Liver (tissue), 9 donors: ENCODE measurements around the gene OR8B4. TPM values are rescaled to one million over a fixed set of nuclear protein-coding genes. Genes with fewer than 3 reads are reported as not detected.

Experiments used
- DNase-seq: peaks from one replicate; pipeline ENCODE4 v3.0.0-alpha.2; 2017; ENCODE audit warnings: low spot score
- H3K27ac ChIP-seq, 2 donors: one replicate each; pipeline ENCODE4 v1.7.0; 2013; ENCODE audit warnings: inconsistent platforms in 2 of 2, low read length in 2 of 2, control low read depth in 1 of 2, low read depth in 1 of 2, mild to moderate bottlenecking in 1 of 2
- H3K27me3 ChIP-seq, 4 donors: one replicate each; pipeline versions ENCODE4 v1.6.1 to v1.7.0; 2013; ENCODE audit warnings: low read length in 3 of 4, inconsistent platforms in 1 of 4, mild to moderate bottlenecking in 1 of 4, moderate library complexity in 1 of 4; ENCODE audit not compliant: control insufficient read depth in 4 of 4, insufficient read depth in 4 of 4
- H3K36me3 ChIP-seq, 4 donors: one replicate each; pipeline versions ENCODE4 v1.6.1 to v1.7.0; 2013; ENCODE audit warnings: low read length in 3 of 4, mild to moderate bottlenecking in 3 of 4, low read depth in 1 of 4, moderate library complexity in 1 of 4; ENCODE audit not compliant: control insufficient read depth in 4 of 4, insufficient read depth in 3 of 4
- H3K4me1 ChIP-seq, 4 donors: one replicate each; pipeline versions ENCODE4 v1.6.1 to v1.7.0; 2013; ENCODE audit warnings: low read length in 3 of 4, mild to moderate bottlenecking in 3 of 4, moderate library complexity in 1 of 4; ENCODE audit not compliant: control insufficient read depth in 4 of 4, insufficient read depth in 4 of 4
- H3K4me3 ChIP-seq, 3 donors: one replicate each; pipeline versions ENCODE4 v1.6.1 to v1.7.0; 2013; ENCODE audit warnings: low read length in 3 of 3, control low read depth in 1 of 3, low read depth in 1 of 3, mild to moderate bottlenecking in 1 of 3
- H3K9ac ChIP-seq, 2 donors: one replicate each; pipeline ENCODE4 v1.7.0; 2013; ENCODE audit warnings: low read length in 2 of 2, mild to moderate bottlenecking in 2 of 2, moderate library complexity in 2 of 2, control low read depth in 1 of 2, low read depth in 1 of 2
- H3K9me3 ChIP-seq, 4 donors: one replicate each; pipeline versions ENCODE4 v1.6.1 to v1.7.0; 2013; ENCODE audit warnings: low read length in 3 of 4; ENCODE audit not compliant: control insufficient read depth in 4 of 4
- EGR1 ChIP-seq, 2 donors: IDR thresholded peaks; 2 replicates each; pipeline ENCODE4 v1.6.1; 2016 to 2018; ENCODE audit warnings: antibody characterized with exemption in 2 of 2, low read depth in 2 of 2
- FOXA1 ChIP-seq: IDR thresholded peaks from 2 replicates; pipeline ENCODE4 v1.6.1; 2016; ENCODE audit warnings: antibody characterized with exemption
- FOXA2 ChIP-seq: IDR thresholded peaks from 2 replicates; pipeline ENCODE4 v1.6.1; 2016; ENCODE audit warnings: antibody characterized with exemption
- GABPA ChIP-seq, 2 donors: IDR thresholded peaks in 1 of 2; conservative IDR thresholded peaks in 1 of 2; 2 replicates each; pipeline ENCODE4 v1.6.1; 2016; ENCODE audit warnings: antibody characterized with exemption in 2 of 2, mild to moderate bottlenecking in 1 of 2, moderate library complexity in 1 of 2
- HNF4A ChIP-seq, 2 donors: conservative IDR thresholded peaks; 2 replicates each; pipeline ENCODE4 v1.6.1; 2016; ENCODE audit warnings: antibody characterized with exemption in 2 of 2, mild to moderate bottlenecking in 2 of 2
- HNF4G ChIP-seq: IDR thresholded peaks from 2 replicates; pipeline ENCODE4 v1.6.1; 2016; ENCODE audit warnings: antibody characterized with exemption
- JUND ChIP-seq, 2 donors: IDR thresholded peaks; 2 replicates each; pipeline ENCODE4 v1.6.1; 2016; ENCODE audit warnings: antibody characterized with exemption in 2 of 2
- NR2F2 ChIP-seq: IDR thresholded peaks from 2 replicates; pipeline ENCODE4 v1.6.1; 2016; ENCODE audit warnings: antibody characterized with exemption
- RXRA ChIP-seq, 2 donors: IDR thresholded peaks; 2 replicates each; pipeline ENCODE4 v1.6.1; 2017 to 2018; ENCODE audit warnings: antibody characterized with exemption in 2 of 2, mild to moderate bottlenecking in 1 of 2
- SP1 ChIP-seq: IDR thresholded peaks from 2 replicates; pipeline ENCODE4 v1.6.1; 2018; ENCODE audit warnings: antibody characterized with exemption, mild to moderate bottlenecking
- TAF1 ChIP-seq: conservative IDR thresholded peaks from 2 replicates; pipeline ENCODE4 v1.6.1; 2016; ENCODE audit warnings: antibody characterized with exemption, mild to moderate bottlenecking
- YY1 ChIP-seq: IDR thresholded peaks from 2 replicates; pipeline ENCODE4 v1.6.1; 2016; ENCODE audit warnings: antibody characterized with exemption, mild to moderate bottlenecking
- WGBS: extraction: QIAGEN DNeasy Blood & Tissue Kit; methylation state at CpG from one replicate; pipeline ENCODE4 v1.1.7; 2013; 5-methylcytosine and 5-hydroxymethylcytosine counted together
- polyA plus RNA-seq, 2 donors: library from polyadenylated mRNA; stranded (reverse) in 1 of 2; unstranded in 1 of 2; fragments of 200-250 nt in 1 of 2; fragments of >200 nt in 1 of 2; fragmentation: Nextera tagmentation in 1 of 2; extraction: Ambion mirVana in 1 of 2; gene quantifications; one replicate each; pipeline versions ENCODE4 v1.2.1 to v1.2.3, GENCODE V29; 2013 to 2015
- total RNA-seq, 2 donors: library from RNA; depleted of rRNA; stranded (reverse); fragments of >200 nt; gene quantifications; one replicate each; pipeline ENCODE4 v1.2.3, GENCODE V29; 2014
- TF ChIP-seq, protein P1 (sequence below): IDR thresholded peaks from 2 replicates; pipeline ENCODE4 v1.6.1; 2016; ENCODE audit warnings: antibody characterized with exemption, mild to moderate bottlenecking
- TF ChIP-seq, protein P2 (sequence below): IDR thresholded peaks from 2 replicates; pipeline ENCODE4 v1.6.1; 2016; ENCODE audit warnings: antibody characterized with exemption
- TF ChIP-seq, protein P3 (sequence below): IDR thresholded peaks from 2 replicates; pipeline ENCODE4 v1.6.1; 2016; ENCODE audit warnings: antibody characterized with exemption
- TF ChIP-seq, protein P4 (sequence below): fragments of 150-350 bp; IDR thresholded peaks from 2 replicates; pipeline ENCODE4 v1.5.1; 2017; ENCODE audit warnings: improper control_type of control experiment, low read depth, low read length; ENCODE audit not compliant: missing input control
- TF ChIP-seq, protein P5 (sequence below): IDR thresholded peaks from 2 replicates; pipeline ENCODE4 v1.6.1; 2016; ENCODE audit warnings: antibody characterized with exemption
- donor health status: healthy.
- donor health status: healthy.
- donor health status: healthy.
- donor health status: healthy.
- donor health status: healthy.

Gene OR8B4
- total and polyA plus RNA-seq, 4 donors, result not detected

DNA sequence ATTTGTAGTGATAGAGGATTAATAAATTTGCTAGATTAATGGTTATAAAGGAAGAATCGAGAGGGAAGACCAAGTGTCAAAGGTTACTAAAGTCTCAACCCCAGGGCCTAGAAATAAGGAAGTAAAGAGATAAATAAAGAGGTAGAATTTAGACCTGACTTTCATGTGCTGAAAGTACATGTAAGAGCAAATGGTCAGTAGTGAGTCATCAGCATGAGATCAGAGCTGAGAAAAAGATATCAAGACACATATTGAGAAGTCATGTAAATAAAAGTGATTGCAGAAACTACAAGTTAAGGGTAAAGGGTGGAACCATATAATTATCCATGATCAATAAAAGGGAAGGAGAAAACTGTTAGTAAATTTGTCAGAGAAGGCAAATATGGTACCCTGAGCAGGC is 22.2 kb upstream of the OR8B4 start:
- no peak for TF ChIP-seq HNF4A (conservative IDR thresholded peaks at IDR 0.05)
- Histone ChIP-seq H3K27ac (no peak overlapping the region), H3K27me3 (peaks cover 0 to 5% (median 0%) of the 10 kb centered on the region in 4 donors), H3K9ac (no peak overlapping the region), H3K4me1 (no peaks in the 10 kb centered on the region), H3K9me3 (no peaks in the 10 kb centered on the region), H3K36me3 (no peaks in the 10 kb centered on the region), H3K4me3 (no peak overlapping the region)
- WGBS, result 69% methylated on average over 1 of the region's 1 CpG
- DNase-seq, result no peak

DNA sequence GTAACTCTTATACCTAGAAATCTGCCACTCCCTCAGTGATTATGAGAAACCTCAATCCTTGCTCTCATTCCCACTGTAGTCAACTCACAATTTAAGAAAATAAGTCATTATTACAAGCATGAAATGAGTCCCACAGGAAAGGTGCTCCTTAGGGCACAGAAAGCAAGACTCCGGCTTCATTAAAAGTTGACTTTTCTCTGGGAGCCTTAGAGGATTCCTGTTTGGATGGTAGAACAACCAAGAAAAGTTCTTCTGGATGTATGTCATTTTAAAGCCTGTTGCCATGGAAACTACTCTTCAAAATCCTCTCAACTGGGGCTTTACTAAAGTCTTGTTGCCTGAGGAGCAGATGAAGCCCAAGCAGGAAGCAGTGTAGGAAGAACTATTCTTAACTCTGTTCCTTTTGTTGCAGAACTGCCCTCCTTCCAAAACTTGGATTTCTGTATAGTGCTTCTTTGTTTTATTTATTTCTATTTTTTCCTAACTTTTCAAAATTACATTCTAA is 21.0 kb upstream of the OR8B4 start, which contains the start of gene OR8B8:
OR8B8 (minus strand) TSS at position 51 of the 505 bp plus-strand sequence. CDS start 4,611 bp downstream, outside the sequence.
- peaks cover 0 to 5% (median 0%) of the 10 kb centered on the region in 4 donors for H3K27me3 ChIP-seq
- DNase-seq, result no peak
- H3K4me3 ChIP-seq, result no peak within 1 kb of the TSS
- no peaks in the 10 kb centered on the region for H3K9me3 ChIP-seq
- no peak within 1 kb of the TSS for H3K9ac ChIP-seq
- H3K36me3 ChIP-seq, result no peaks in the 10 kb centered on the region
- no peaks in the 10 kb centered on the region for H3K4me1 ChIP-seq
- TF ChIP-seq YY1, result no peak
- no peak for TF ChIP-seq FOXA1
- TF ChIP-seq, protein P1, sequence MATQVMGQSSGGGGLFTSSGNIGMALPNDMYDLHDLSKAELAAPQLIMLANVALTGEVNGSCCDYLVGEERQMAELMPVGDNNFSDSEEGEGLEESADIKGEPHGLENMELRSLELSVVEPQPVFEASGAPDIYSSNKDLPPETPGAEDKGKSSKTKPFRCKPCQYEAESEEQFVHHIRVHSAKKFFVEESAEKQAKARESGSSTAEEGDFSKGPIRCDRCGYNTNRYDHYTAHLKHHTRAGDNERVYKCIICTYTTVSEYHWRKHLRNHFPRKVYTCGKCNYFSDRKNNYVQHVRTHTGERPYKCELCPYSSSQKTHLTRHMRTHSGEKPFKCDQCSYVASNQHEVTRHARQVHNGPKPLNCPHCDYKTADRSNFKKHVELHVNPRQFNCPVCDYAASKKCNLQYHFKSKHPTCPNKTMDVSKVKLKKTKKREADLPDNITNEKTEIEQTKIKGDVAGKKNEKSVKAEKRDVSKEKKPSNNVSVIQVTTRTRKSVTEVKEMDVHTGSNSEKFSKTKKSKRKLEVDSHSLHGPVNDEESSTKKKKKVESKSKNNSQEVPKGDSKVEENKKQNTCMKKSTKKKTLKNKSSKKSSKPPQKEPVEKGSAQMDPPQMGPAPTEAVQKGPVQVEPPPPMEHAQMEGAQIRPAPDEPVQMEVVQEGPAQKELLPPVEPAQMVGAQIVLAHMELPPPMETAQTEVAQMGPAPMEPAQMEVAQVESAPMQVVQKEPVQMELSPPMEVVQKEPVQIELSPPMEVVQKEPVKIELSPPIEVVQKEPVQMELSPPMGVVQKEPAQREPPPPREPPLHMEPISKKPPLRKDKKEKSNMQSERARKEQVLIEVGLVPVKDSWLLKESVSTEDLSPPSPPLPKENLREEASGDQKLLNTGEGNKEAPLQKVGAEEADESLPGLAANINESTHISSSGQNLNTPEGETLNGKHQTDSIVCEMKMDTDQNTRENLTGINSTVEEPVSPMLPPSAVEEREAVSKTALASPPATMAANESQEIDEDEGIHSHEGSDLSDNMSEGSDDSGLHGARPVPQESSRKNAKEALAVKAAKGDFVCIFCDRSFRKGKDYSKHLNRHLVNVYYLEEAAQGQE, result no peak
- TF ChIP-seq JUND (IDR thresholded peaks at IDR 0.05), result no peak
- TF ChIP-seq RXRA (IDR thresholded peaks at IDR 0.05), result no peak
- TF ChIP-seq GABPA (IDR thresholded peaks at IDR 0.05 in 1 of 2, conservative IDR thresholded peaks at IDR 0.05 in 1 of 2), result no peak
- TF ChIP-seq SP1, result no peak
- TF ChIP-seq, protein P2, sequence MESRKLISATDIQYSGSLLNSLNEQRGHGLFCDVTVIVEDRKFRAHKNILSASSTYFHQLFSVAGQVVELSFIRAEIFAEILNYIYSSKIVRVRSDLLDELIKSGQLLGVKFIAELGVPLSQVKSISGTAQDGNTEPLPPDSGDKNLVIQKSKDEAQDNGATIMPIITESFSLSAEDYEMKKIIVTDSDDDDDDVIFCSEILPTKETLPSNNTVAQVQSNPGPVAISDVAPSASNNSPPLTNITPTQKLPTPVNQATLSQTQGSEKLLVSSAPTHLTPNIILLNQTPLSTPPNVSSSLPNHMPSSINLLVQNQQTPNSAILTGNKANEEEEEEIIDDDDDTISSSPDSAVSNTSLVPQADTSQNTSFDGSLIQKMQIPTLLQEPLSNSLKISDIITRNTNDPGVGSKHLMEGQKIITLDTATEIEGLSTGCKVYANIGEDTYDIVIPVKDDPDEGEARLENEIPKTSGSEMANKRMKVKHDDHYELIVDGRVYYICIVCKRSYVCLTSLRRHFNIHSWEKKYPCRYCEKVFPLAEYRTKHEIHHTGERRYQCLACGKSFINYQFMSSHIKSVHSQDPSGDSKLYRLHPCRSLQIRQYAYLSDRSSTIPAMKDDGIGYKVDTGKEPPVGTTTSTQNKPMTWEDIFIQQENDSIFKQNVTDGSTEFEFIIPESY, result no peak
- TF ChIP-seq TAF1, result no peak
- TF ChIP-seq HNF4A (conservative IDR thresholded peaks at IDR 0.05), result no peak
- TF ChIP-seq FOXA2, result no peak
- no peak for TF ChIP-seq EGR1 (IDR thresholded peaks at IDR 0.05; ENCODE audit: low read depth in 2 of 2)
- TF ChIP-seq, protein P3, sequence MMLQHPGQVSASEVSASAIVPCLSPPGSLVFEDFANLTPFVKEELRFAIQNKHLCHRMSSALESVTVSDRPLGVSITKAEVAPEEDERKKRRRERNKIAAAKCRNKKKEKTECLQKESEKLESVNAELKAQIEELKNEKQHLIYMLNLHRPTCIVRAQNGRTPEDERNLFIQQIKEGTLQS, result no peak
- TF ChIP-seq, protein P4, sequence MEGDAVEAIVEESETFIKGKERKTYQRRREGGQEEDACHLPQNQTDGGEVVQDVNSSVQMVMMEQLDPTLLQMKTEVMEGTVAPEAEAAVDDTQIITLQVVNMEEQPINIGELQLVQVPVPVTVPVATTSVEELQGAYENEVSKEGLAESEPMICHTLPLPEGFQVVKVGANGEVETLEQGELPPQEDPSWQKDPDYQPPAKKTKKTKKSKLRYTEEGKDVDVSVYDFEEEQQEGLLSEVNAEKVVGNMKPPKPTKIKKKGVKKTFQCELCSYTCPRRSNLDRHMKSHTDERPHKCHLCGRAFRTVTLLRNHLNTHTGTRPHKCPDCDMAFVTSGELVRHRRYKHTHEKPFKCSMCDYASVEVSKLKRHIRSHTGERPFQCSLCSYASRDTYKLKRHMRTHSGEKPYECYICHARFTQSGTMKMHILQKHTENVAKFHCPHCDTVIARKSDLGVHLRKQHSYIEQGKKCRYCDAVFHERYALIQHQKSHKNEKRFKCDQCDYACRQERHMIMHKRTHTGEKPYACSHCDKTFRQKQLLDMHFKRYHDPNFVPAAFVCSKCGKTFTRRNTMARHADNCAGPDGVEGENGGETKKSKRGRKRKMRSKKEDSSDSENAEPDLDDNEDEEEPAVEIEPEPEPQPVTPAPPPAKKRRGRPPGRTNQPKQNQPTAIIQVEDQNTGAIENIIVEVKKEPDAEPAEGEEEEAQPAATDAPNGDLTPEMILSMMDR, result no peak
- TF ChIP-seq HNF4G, result no peak
- no peak for TF ChIP-seq NR2F2
- TF ChIP-seq, protein P5, sequence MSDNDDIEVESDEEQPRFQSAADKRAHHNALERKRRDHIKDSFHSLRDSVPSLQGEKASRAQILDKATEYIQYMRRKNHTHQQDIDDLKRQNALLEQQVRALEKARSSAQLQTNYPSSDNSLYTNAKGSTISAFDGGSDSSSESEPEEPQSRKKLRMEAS, result no peak
- no peak within 1 kb of the TSS for H3K27ac ChIP-seq
- WGBS, result 100% methylated on average over 1 of the region's 1 CpG
